GM18507 (cell line): ENCODE results near the gene WASF2.
"Not testable (repeated sequence)": the region's sequence is repeated elsewhere in the genome, so short reads cannot be mapped to it uniquely, and the experiment has no call there.

ENCODE experiments used
- DNase-seq: peaks from one replicate; pipeline ENCODE4 v3.0.0; 2011; ENCODE audit warnings: low read depth; ENCODE audit not compliant: insufficient read length; ENCODE audit errors: extremely low spot score
- FAIRE-seq: peaks from 2 replicates; lab custom pipeline; 2011; peaks lifted over from hg19 to GRCh38; lab: Jason Lieb, UNC

Gene WASF2

DNA sequence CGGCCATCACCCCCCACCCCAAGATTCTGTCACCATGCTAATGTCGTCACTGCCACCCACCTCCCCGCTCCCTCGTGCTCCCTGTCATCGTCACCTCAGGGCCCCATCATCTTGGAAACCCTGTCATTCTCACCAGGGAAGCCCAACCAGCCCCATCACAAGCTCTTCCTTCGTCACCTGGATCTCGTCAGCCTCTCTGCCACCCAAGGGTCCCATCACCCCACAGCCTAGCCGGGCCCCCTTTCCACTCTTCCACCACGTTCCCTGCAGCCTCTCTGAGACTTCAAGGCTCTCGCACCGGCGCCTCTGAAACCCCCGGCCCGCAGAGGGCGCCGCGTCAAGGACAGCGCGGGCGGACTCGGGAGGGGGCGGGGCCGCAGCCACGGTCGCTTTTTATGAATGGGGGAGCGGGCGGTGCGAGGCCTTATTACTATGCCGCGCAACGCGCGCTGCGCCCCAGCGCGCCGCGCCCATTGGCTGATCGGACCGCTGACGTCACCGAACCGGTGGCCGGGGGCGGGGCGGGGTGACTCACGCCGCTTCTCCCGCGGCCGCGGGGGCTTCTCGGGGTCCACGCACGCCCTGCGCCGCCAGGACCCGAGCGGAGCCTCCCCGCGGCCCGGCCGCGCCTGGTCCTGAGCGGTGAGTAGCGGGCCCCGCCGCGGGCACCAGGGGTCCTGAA, 97.7 kb downstream of the WASF2 start, which contains the start of gene GPR3:
TSS of gene GPR3 (plus strand) at position 527 of the 682 bp plus-strand sequence. CDS start 1,177 bp downstream, outside the sequence.
- DNase-seq (peak; percentile 90), FAIRE-seq (peak; percentile 84)

DNA sequence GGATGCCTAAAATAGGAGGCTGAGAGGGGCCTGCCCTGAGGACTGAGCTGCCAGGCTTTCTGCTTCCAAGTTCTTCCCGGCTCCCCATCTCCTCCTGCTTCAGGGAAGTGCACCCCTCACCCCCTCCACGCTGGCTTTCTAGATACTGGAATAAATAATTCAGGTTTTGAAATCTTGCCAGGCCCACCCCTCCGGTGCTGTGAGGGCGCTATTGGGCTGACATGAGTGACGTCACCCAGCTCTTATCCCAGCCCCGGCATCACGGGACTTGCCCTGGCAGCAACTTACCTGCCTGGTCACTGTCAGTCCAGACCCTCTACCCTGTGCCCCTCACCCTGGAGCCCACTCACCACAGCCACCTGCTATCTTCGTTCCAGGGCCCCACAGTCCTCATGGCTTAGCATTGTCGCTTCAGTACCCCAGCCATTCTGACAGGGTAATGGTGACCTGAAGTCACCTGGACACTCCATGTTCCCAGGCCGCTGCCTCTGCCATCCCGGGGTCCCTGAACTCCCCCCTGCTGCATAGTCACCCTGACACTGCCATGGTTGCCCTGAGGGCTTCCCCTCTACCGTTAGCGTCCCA, 98.4 kb downstream of the WASF2 start:
- FAIRE-seq = no peak
- DNase-seq = no peak

DNA sequence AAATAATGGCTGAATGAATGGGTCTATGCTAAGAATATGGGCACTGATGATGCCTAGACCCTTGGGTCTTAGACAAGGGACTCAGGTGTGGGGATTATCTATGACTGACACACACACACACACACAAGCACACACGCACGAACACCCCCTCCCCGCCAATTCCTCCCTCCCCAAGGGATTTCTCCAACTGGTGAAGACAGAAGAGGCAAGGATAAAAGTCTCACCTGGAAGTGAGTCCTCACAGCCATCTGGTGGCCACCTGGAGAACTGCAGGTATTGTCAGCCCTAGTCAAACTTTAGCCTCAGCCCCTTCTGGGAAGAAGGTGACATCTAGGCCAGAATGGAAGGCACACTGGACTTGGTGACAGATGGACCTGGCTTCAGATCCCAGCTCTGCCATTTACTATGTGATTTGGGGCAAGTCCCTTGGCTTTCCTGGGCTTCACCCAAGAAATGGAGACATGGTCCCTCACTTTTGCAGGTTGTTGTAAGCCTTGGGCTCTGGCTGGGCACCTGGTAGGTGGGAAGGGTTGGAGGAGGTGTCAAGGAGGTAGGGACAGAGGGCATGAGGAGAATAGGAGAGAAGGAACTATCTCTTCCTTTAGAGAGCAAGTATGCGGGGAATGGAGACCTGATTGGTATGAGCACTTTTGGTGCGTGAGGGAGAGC, 101.5 kb downstream of the WASF2 start:
- FAIRE-seq (peak; percentile 90), DNase-seq (no peak)

DNA sequence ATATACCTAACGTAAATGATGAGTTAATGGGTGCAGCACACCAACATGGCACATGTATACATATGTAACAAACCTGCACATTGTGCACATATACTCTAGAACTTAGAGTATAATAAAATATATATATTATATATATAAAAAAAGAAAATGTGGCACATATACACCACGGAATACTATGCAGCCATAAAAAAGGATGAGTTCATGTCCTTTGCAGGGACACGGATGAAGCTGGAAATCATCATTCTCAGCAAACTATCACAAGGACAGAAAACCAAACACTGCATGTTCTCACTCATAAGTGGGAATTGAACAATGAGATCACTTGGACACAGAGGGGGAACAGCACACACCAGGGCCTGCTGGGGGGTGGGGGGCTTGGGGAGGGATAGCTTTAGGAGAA, 105.2 kb downstream of the WASF2 start:
- FAIRE-seq, DNase-seq: not testable (repeated sequence)

DNA sequence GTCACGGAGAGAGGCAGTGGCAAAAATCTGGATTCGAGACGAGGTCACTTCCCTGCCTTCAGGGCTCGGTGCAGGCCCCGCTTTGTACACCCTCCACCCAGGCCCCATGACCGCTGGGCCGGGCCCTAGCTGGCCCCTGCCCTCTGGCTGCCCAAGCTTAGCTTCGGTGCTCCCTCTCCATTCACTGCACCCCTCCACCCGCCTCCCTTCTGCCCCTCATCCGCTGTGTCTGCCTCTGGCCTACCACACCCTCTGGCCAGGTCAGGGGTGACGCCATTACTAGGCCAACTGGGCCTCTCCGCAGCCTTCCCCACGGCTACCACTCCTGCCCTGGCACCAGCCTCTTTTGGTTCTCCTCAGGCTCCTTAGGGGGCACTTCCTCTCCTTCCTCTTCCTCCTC, 106.3 kb downstream of the WASF2 start:
- FAIRE-seq = no peak
- DNase-seq = no peak

DNA sequence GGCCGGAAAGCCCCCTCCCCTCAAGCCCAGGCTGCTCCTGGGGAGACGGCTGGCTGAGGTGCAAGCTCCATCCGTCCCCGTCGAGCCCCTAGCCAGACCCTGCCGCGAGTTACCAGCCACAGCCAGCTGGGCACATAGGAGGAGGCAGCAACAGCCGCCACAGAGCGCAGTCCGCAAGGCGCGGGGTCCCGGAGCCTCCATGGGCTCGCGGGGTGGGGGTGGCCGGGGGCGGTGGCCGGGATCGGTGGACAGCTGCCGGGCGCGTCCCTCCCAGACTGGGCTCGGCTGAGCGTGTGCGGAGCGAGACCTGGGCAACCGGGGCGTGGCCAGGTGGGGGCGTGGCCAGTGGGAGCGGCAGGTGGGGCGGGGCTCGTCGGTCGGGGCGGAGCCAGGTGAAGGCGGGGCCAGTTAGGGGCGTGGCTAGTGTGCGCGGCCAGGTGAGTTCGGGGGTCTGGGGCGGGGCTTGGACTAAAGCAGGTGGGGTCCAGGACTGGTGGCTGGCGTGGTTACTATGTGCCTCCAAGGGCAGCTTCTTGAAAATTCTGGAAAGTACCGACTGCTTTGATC, 106.8 kb downstream of the WASF2 start, which contains the start of gene CD164L2:
TSS of gene CD164L2 (minus strand) at position 295 of the 567 bp plus-strand sequence. CDS start at position 201, 94 bp downstream.
- no peak for FAIRE-seq

DNA sequence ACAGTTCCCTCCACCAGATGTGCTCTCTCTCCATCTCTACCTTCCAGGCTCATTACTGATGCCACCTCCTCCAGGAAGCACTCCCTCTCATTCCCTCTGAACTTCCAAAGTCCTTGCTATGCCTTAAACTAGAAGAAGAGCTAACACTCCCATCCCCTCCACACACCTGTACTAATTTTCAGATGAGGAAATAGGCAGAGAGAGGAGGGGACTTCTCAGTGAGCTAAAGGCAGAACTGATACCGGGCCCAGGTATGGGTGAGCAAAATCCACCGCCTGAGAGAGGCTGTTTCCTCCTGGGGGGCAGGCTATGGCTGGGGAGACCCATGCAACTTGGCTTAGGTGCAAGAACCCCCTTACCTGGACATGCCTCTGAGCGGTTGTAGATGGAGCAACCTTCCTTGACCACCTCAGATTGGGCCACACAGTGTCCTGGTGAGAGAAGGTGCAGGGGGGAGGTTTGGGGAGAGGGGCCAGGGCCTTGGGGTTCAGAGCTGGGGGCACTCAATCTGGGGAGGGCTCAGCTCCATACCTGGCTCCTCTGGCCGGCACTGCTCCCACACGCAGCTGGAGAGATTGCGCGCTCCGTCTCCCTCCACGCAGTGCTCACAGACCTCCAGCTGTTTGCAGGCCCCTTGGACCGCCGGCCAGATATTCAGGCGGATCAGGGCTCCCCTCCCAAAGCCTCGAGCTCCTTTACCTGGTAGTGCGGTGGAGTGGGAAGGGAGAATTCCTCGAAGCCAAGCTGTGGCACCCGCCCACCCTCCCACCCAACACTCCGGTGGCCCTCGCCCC, 107.8 kb downstream of the WASF2 start:
- DNase-seq = no peak
- no peak for FAIRE-seq

More for the DNA sequence above, 106.8 kb downstream of the WASF2 start, which contains the start of gene CD164L2:
- no peak for DNase-seq

DNA sequence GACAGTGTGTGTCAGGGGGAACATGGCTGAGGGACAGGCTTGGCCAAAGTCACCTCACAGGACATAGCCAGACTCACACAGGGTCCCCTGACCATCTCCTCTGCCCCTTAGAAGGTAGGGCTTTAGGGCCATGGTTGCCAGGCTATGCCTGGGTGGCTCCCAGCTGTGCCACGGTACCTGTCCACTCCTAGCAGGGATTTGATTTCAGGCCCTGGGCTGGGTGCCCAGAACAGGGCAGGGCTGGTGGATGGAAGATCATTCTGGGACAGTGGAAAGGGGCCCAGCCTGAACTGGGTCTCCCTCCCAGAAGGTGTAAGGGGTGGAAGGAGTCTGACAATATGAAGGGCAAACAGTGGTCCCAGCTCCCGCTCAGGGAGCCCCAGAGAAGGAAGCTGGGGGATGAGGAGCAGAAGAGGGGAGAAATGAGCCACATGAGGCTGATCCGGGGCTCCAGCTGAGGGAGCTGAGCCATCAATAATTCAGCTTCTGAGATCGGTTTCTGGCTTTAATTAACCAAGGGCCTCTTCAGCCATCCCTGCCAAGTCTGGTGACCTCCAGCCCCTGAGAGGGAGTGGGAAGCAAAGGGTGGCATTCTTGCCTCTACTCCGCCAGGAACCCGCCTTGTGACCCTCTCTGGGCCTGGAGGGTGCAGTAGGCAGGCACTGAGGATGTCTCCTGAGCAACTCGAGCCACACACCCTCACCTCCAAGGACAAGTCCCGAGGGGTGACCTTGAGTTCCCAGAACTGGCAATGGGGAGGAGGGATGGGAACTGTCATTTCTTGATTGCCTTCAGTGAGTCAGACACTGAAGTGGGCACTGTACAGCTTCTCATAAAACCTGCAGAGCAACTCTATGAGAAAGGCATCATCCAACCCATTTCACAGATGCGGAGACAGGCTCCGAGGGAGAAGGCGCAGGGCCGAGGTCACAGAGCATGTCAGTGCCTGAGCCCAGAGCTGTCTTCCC, 108.9 kb downstream of the WASF2 start:
- FAIRE-seq = no peak
- no peak for DNase-seq

DNA sequence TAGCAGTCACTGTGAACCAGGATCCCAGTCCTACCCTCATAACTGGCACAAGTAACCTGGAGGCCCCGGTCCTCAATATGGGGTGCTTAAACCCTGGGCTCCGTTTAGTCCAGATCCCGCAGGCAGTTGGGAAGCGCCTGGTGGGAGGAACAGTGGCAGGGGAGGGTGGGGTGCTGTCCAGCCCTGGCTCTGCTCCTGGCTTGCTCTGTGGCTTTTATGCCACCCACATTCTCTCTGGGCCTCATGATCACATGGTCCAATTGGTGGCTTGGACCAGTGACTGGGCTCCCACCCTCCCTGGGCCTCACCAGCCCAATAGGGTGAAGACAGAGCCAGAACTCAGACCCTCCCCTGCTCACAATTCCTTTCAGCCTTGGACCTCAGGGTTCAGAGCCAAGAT, 109.7 kb downstream of the WASF2 start:
- FAIRE-seq = no peak
- no peak for DNase-seq

DNA sequence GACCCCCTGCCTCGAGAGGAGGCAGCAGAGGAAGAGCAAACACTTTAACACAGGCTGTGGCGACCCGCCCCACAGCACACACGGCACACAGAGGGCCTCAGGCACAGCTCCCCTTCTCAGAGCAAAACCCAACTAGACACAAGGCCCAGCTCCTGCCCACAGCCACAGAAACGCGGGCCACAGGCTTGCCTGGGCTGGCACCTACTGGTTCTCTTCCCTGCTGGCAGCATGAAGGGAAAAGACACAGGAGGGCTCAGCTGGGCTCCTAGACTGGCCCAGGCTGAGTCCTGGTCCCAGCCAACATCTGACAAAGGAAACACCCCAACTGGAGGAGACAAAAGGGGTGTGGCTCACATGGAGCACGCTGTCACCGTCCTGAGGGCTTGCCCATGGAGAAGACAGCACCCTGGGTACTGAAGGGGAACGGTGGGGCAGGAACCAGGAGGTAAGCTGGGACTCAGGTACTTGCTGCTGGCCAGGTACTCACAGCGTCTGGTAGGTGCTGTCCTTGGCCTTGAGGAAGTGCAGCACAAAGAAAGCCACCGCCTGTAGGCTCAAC, 110.3 kb downstream of the WASF2 start:
- FAIRE-seq (no peak), DNase-seq (no peak)

DNA sequence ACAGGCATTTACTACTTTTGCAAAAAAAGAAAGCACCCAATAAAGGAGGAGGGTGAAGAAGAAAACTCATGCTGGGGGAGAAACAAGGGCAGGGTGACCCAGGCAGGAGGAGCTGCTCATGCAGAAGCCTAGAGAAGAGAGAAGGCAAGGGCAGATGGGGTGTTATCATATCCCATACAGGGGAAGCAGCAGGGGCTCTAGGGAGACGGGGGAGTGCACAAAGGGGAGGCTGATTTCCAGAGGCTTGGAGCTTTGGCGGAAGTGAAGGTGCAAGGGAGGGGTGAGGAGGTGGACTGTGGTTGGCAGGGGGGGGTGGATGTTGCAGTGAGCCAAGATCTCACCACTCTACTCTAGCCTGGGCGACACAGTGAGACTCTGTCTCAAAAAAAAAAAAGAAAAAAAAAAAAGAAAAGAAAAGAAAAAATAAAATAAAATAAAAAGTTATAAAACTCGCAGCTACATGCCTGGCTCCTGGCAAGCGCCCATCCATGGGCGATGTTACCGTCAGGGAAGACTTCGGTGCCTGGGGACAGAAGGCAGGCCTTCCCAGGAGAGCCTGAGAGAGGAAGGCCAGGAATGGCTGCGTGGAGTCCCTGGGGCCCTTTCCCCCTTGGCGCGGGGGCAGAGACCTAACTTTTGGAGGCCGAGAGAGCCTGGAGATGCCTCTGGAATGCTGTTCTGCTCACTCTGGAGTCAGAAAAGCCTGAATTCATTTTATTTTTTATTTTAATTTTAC, 112.0 kb downstream of the WASF2 start:
- DNase-seq = no peak
- no peak for FAIRE-seq

DNA sequence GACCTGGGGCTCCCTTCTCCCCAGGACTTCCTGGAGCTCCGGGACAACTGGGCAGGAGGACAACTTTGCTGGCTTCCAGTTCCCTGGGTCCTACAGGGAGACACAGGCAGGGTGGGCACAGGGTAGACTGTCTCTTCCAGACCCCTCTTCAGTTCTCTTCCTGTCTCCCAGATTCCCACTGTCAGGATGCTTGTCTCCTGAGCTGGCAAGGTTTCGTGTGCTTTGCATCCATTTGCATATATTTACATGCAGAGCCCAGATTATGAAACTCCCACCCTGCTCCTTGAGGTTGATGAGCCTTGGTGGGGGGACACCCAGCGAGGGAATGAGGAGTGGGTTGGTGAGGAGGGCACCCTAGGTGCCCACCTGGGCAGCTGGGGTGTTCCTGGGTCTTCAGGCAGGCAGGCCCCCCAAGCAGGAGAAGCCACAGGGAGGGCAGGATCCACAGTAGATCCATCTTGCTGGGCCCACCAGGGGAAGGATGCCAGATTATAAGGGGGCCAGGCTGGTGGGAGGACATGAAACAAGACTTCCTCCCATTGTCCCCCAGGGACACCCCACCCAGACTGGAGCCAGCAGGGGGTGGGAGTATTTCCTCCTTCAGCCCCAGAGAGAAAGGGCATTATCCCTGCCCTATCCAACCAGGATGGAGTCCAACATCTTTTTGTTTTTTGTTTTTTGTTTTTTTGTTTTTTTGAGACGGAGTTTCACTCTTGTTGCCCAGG, 115.4 kb downstream of the WASF2 start, which contains the start of gene FCN3:
TSS of gene FCN3 (minus strand) at position 463 of the 725 bp plus-strand sequence. CDS start at position 457, 6 bp downstream.
- DNase-seq = no peak
- no peak for FAIRE-seq

DNA sequence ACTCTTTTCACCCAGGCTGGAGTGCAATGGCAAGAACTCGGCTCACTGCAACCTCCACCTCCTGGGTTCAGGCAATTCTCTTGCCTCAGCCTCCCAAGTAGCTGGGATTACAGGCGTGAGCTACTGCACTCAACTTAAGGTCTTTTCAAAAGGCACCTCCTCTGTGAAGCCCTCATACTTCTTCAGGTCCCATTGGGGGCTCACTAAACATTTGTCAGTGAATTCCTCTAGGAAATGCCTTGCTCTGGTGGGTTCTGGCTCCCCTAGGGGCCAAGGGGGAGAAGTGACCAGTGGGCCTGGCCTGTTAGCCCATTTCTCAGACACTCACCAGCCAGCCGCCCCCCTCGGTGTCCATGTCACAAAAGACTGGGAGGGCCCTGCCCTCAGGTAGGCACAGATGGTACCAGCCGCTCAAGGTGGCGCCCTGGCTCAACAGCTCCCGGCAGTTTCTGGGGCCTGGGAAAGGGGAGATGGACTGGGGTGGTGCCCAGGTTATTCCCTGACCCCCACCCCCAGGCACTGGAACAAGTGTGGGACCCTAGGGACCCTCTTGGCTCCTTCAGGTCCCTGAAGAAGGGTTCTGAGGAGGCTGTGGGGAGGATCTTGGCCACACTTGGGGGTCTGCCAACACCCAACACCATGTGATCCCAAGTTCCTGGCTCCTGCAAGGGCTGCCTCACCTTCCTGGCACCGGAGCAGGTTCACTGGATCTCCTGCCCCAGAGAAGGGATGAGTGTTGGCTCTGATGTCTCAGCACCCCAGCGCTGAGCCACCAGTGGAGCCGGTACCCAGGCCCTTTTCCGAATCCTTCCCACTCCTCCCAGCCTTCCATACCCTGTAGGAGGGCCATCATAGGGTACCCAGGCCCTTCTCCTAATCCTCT, 116.9 kb downstream of the WASF2 start:
- DNase-seq = no peak
- FAIRE-seq = no peak

DNA sequence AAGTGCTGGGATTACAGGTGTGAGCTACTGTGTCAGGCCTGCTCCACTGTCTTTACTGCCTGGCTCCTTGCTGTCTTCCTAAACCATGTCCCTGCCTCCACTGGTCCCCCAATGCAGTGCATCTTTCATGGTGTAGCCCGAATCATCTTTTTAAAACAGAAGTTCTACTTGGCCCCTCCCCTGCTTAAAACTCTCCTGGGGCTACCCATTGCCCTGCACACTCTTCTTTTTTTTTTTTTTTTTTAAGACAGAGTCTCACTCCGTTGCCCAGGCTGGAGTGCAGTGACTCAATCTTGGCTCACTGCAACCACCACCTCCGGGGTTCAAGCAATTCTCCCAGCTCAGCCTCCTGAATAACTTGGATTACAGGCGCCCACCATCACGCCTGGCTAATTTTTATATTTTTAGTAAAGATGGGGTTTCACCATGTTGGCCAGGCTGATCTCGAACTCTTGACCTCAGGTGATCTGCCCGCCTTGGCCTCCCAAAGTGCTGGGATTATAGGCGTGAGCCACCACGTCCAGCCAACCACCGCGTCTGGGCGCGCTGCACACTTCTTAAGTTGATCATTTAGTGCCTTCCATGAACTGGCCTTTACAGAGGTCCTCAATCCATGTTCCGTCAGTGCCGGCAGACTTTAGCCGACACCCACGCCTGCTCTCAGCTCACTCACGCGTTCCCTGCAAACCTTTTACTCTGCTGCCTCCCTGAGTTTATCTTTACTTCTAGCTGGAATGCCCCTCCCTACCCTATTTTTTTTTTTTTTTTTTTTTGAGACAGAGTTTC, 117.8 kb downstream of the WASF2 start:
- DNase-seq (no peak), FAIRE-seq (no peak)
